BLaER1 (cell line): Measurements from ENCODE around the gene SLC12A1.
"Not testable (repeated sequence)": the region's sequence is repeated elsewhere in the genome, so short reads cannot be mapped to it uniquely, and the experiment has no call there.

Source experiments
- H3K27ac ChIP-seq: shearing (Covaris generic); formaldehyde crosslinking; 2 replicates; pipeline ENCODE4 v1.8.1; 2022
- H3K27me3 ChIP-seq: shearing (Covaris generic); formaldehyde crosslinking; 2 replicates; pipeline ENCODE4 v1.8.1; 2022
- H3K36me3 ChIP-seq: shearing (Covaris generic); formaldehyde crosslinking; 2 replicates; pipeline ENCODE4 v1.8.1; 2022
- H3K4me1 ChIP-seq: shearing (Covaris generic); formaldehyde crosslinking; 2 replicates; pipeline ENCODE4 v1.8.1; 2022
- H3K4me2 ChIP-seq: shearing (Covaris generic); formaldehyde crosslinking; 2 replicates; pipeline ENCODE4 v1.8.1; 2022
- H3K4me3 ChIP-seq: shearing (Covaris generic); formaldehyde crosslinking; 2 replicates; pipeline ENCODE4 v1.8.1; 2022
- H3K9ac ChIP-seq: shearing (Covaris generic); formaldehyde crosslinking; 2 replicates; pipeline ENCODE4 v1.8.1; 2022
- H3K9me3 ChIP-seq: shearing (Covaris generic); formaldehyde crosslinking; 2 replicates; pipeline ENCODE4 v1.8.1; 2022
- H4K20me1 ChIP-seq: shearing (Covaris generic); formaldehyde crosslinking; 2 replicates; pipeline ENCODE4 v1.8.1; 2022
- Cebpa-rat ChIP-seq: shearing (Covaris generic); IDR thresholded peaks from 2 replicates; pipeline ENCODE4 v1.8.1; 2022

SLC12A1 gene

DNA sequence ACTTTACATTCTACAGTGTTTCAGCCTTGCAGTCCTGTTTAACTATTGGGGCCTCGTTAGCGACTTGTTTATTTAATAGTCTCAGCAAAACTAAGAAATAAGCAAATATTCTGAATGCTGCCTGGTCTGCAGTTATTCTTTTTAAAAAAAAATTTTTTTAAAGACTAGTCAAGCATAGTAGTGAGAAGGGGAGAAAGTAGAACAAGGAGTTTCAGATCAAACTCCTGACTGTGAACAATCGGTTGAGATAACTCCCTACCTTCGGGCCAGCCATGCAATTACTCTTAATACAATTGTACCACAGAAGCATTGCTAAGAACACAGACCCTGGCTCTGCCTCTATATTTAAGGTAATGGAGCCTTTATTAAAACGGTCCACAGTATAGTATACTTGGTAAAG is 119.3 kb downstream of the SLC12A1 start:
- Histone ChIP-seq H3K9ac (no peak overlapping the region), H3K9me3 (no peaks in the 10 kb centered on the region), H3K27me3 (no peaks in the 10 kb centered on the region), H3K4me3 (no peak overlapping the region), H4K20me1 (no peaks in the 10 kb centered on the region), H3K36me3 (peaks cover 10% of the 10 kb centered on the region), H3K4me2 (no peak overlapping the region), H3K27ac (no peak overlapping the region), H3K4me1 (peaks cover 11% of the 10 kb centered on the region)
- no peak for TF ChIP-seq Cebpa-rat

DNA sequence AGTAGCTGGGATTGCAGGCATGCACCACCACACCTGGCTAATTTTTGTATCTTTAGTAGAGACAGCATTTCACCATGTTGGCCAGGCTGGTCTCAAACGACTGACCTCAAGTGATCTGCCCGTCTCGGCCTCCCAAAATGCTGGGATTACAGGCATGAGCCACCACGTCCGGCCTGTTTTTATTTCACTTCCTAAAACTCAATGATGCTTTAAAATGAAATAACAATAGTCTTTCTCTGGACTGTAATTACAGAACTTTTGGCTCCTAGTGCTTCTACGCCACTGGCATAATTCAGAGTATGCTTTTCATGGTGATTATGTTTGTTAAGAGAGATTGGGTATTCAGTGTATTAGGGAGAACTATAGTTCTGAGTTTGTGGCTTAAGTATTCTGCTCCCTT is 120.1 kb downstream of the SLC12A1 start:
- not testable (repeated sequence) for H3K9me3 ChIP-seq, H4K20me1 ChIP-seq, H3K4me3 ChIP-seq, H3K27ac ChIP-seq, H3K4me2 ChIP-seq, H3K9ac ChIP-seq, H3K27me3 ChIP-seq
- H3K4me1 ChIP-seq, result peaks cover 12% of the 10 kb centered on the region
- peaks cover 10% of the 10 kb centered on the region for H3K36me3 ChIP-seq

GRCh38 chr15:48330105-48330785 is 124.1 kb downstream of the SLC12A1 start:
- no peak for TF ChIP-seq Cebpa-rat
- H3K4me1 ChIP-seq, result peaks cover 44% of the 10 kb centered on the region
- H3K36me3 ChIP-seq, result peaks cover 21% of the 10 kb centered on the region
- H3K4me3 ChIP-seq, result peak overlapping the region; percentile 94
- H3K9me3 ChIP-seq, result no peaks in the 10 kb centered on the region
- peak overlapping the region; percentile 99 for H3K27ac ChIP-seq
- H4K20me1 ChIP-seq, result peaks cover 26% of the 10 kb centered on the region
- peak overlapping the region; percentile 78 for H3K4me2 ChIP-seq
- no peaks in the 10 kb centered on the region for H3K27me3 ChIP-seq
- peak overlapping the region; percentile 98 for H3K9ac ChIP-seq

- no peak for TF ChIP-seq Cebpa-rat
- H3K9me3 ChIP-seq, result no peaks in the 10 kb centered on the region
- peaks cover 49% of the 10 kb centered on the region for H3K4me1 ChIP-seq
- no peaks in the 10 kb centered on the region for H3K27me3 ChIP-seq
- peak within 1 kb of the TSS; percentile 94 for H3K4me3 ChIP-seq
- H3K36me3 ChIP-seq, result peaks cover 27% of the 10 kb centered on the region
- H3K4me2 ChIP-seq, result peak within 1 kb of the TSS; percentile 97
- H4K20me1 ChIP-seq, result peaks cover 32% of the 10 kb centered on the region
- H3K27ac ChIP-seq, result peak within 1 kb of the TSS; percentile 99
- peak within 1 kb of the TSS; percentile 98 for H3K9ac ChIP-seq
Observed at GRCh38 chr15:48330855-48331795, 125.0 kb downstream of the SLC12A1 start, which contains the start of gene DUT. Gene DUT (plus strand): TSS chr15:48331429. CDS start chr15:48331516, 87 bp downstream.

GRCh38 chr15:48331796-48332641 is 125.9 kb downstream of the SLC12A1 start:
- Histone ChIP-seq H3K36me3 (peaks cover 32% of the 10 kb centered on the region), H3K4me3 (peak overlapping the region; percentile 94), H3K27ac (peak overlapping the region; percentile 99), H3K9me3 (no peaks in the 10 kb centered on the region), H4K20me1 (peaks cover 39% of the 10 kb centered on the region), H3K27me3 (no peaks in the 10 kb centered on the region), H3K9ac (peak overlapping the region; percentile 98), H3K4me2 (peak overlapping the region; percentile 97), H3K4me1 (peaks cover 49% of the 10 kb centered on the region)
- TF ChIP-seq Cebpa-rat, result no peak

GRCh38 chr15:48332642-48333034 is 126.5 kb downstream of the SLC12A1 start:
- Histone ChIP-seq H3K4me1 (peaks cover 49% of the 10 kb centered on the region), H3K4me2 (peak overlapping the region; percentile 97)
- no peak for TF ChIP-seq Cebpa-rat

GRCh38 chr15:48333540-48333939 is 127.4 kb downstream of the SLC12A1 start:
- Histone ChIP-seq H3K9me3 (no peaks in the 10 kb centered on the region), H3K36me3 (peaks cover 43% of the 10 kb centered on the region), H3K4me2 (peak overlapping the region; percentile 97), H3K4me3 (peak overlapping the region; percentile 94), H3K27me3 (no peaks in the 10 kb centered on the region), H3K4me1 (peaks cover 49% of the 10 kb centered on the region), H3K9ac (peak overlapping the region; percentile 98), H4K20me1 (peaks cover 39% of the 10 kb centered on the region), H3K27ac (peak overlapping the region; percentile 99; the same call in 1 of the 2 replicates)
- no peak for TF ChIP-seq Cebpa-rat

More at GRCh38 chr15:48332642-48333034, 126.5 kb downstream of the SLC12A1 start:
- Histone ChIP-seq H3K9me3 (no peaks in the 10 kb centered on the region), H3K4me3 (peak overlapping the region; percentile 94), H3K27ac (peak overlapping the region; percentile 99), H3K27me3 (no peaks in the 10 kb centered on the region), H3K9ac (peak overlapping the region; percentile 98), H4K20me1 (peaks cover 39% of the 10 kb centered on the region), H3K36me3 (peaks cover 39% of the 10 kb centered on the region)

- Histone ChIP-seq H3K27ac (no peak overlapping the region), H3K9ac (no peak overlapping the region), H3K27me3 (no peaks in the 10 kb centered on the region), H4K20me1 (peaks cover 42% of the 10 kb centered on the region), H3K36me3 (peaks cover 46% of the 10 kb centered on the region), H3K9me3 (no peaks in the 10 kb centered on the region), H3K4me1 (peaks cover 49% of the 10 kb centered on the region), H3K4me3 (0 out of 2 replicates have a peak overlapping the region, but pooled peaks have one; percentile 3), H3K4me2 (peak overlapping the region; percentile 97)
- no peak for TF ChIP-seq Cebpa-rat
Observed at GRCh38 chr15:48334260-48334659, 128.2 kb downstream of the SLC12A1 start.

- no peak for TF ChIP-seq Cebpa-rat
- Histone ChIP-seq H3K4me1 (peaks cover 36% of the 10 kb centered on the region), H4K20me1 (peaks cover 52% of the 10 kb centered on the region), H3K27me3 (no peaks in the 10 kb centered on the region), H3K9ac (no peak overlapping the region), H3K4me2 (no peak overlapping the region), H3K27ac (no peak overlapping the region), H3K4me3 (no peak overlapping the region), H3K36me3 (peaks cover 70% of the 10 kb centered on the region), H3K9me3 (no peaks in the 10 kb centered on the region)
Observed at GRCh38 chr15:48336940-48337339, 130.8 kb downstream of the SLC12A1 start.
